ENCODE results near the gene RNF34. TPM values are rescaled to one million over a fixed set of nuclear protein-coding genes. Genes with fewer than 3 reads are reported as not detected.
A peak's percentile ranks its signal among the peaks of the same experiment; 100 is the strongest.
"Not testable (repeated sequence)": the region's sequence is repeated elsewhere in the genome, so short reads cannot be mapped to it uniquely, and the experiment has no call there.

The RNF34 gene
- total RNA-seq, 2 experiments from 2014 or later, result 64.2 to 75.7 TPM

DNA sequence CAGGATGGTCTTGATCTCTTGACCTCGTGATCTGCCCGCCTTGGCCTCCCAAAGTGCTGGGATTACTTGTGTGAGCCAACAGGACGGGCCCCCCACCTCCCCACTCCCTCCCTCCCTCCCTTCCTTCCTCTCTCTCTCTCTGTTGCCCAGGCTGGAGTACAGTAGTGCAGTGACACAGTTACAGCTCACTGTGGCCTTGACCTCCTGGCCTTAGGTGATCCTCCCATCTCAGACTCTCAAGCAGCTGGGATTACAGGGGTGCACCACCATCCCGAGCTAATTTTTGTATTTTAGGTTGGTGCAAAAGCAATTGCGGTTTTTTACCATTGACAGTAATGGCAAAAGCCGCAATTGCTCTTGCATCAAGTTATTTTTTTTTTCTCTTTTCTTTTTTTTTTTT lies 28.5 kb upstream of the RNF34 start:
- Mint-ChIP-seq H3K9me3 (ENCODE audit: low read depth) (no peaks in the 10 kb centered on the region), H3K27me3 (no peaks in the 10 kb centered on the region), H3K4me3 (no peak overlapping the region), H3K36me3 (ENCODE audit: low read depth) (no peaks in the 10 kb centered on the region), H3K4me1 (no peaks in the 10 kb centered on the region), H3K27ac (no peak overlapping the region)
- CTCF ChIA-PET, result interaction anchor here (0.6 to 1.0 kb wide), 2 partner anchors 72 to 272 kb away, joined by 3 to 4 read pairs; no protein-coding TSS in a partner anchor
- DNase-seq (no peak), ATAC-seq (no peak)
- POLR2A ChIA-PET, result interaction anchor here (0.6 kb wide), 2 partner anchors 16 to 30 kb away, joined by 3 to 6 read pairs; no protein-coding TSS in a partner anchor
- intact Hi-C loops (cut with DNase I, micrococcal nuclease), result no loop called here

DNA sequence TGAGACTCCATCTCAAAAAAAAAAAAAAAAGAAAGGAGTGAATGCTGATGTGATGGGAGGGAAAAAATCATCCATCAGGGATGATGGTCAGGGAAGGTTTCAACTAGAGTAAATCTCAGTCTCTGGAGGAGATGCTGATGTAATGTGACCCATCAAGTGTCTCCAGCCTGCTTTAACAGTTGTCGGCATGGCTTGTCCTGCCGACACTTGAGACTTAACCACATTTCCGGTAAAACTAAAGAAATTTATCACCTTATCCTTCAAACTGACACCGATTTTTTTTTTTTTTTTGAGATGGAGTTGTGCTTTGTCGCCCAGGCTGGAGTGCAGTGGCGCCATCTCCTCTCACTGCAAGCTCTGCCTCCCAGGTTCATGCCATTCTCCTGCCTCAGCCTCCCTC lies 26.2 kb upstream of the RNF34 start:
- H3K27ac Mint-ChIP-seq, result no peak overlapping the region
- no peaks in the 10 kb centered on the region for H3K4me1 Mint-ChIP-seq
- ChIA-PET POLR2A (no interaction called here), CTCF (no interaction called here)
- DNase-seq, result no peak
- no peak for ATAC-seq
- H3K9me3 Mint-ChIP-seq (ENCODE audit: low read depth), result no peaks in the 10 kb centered on the region
- H3K4me3 Mint-ChIP-seq, result no peak overlapping the region
- no peaks in the 10 kb centered on the region for H3K27me3 Mint-ChIP-seq
- H3K36me3 Mint-ChIP-seq (ENCODE audit: low read depth), result no peaks in the 10 kb centered on the region
- intact Hi-C loops (cut with DNase I, micrococcal nuclease), result no loop called here

GRCh38 chr12:121374336-121374735 lies 25.6 kb upstream of the RNF34 start:
- DNase-seq; intact Hi-C loops (cut with DNase I, micrococcal nuclease); H3K9me3 Mint-ChIP-seq (ENCODE audit: low read depth); H3K4me1 Mint-ChIP-seq; H3K36me3 Mint-ChIP-seq (ENCODE audit: low read depth); H3K27ac Mint-ChIP-seq; ATAC-seq; H3K27me3 Mint-ChIP-seq; H3K4me3 Mint-ChIP-seq: not testable (repeated sequence)
- POLR2A ChIA-PET, result interaction anchor here (1.2 kb wide), 1 partner anchor 26 kb away, joined by 3 read pairs; no protein-coding TSS in a partner anchor
- CTCF ChIA-PET, result interaction anchor here (0.7 to 1.3 kb wide), 2 partner anchors 9 to 69 kb away, joined by 3 to 4 read pairs; no protein-coding TSS in a partner anchor

DNA sequence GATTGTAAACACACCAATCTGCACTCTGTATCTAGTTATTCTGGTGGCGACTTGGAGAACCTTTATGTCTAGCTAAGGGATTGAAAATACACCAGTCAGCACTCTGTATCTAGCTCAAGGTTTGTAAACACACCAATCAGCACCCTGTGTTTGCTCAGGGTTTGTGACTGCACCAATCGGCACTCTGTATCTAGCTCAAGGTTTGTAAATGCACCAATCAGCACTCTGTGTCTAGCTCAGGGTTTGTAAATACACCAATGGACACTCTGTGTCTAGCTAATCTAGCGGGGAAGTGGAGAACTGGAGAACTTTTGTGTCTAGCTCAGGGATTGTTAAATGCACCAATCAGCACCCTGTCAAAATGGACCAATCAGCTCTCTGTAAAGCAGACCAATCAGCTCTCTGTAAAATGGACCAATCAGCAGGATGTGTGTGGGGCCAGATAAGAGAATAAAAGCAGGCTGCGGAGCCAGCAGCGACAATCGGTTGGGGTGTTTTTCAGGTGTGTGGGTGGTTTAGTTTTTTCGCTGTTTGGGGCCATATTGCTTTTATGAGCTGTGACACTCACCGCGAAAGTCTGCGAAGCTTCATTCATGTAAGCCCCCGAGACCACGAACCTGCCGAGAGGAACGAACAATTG lies 24.9 kb upstream of the RNF34 start:
- H3K27ac Mint-ChIP-seq; ATAC-seq; H3K36me3 Mint-ChIP-seq (ENCODE audit: low read depth); H3K27me3 Mint-ChIP-seq; intact Hi-C loops (cut with DNase I, micrococcal nuclease); H3K4me3 Mint-ChIP-seq; DNase-seq; H3K9me3 Mint-ChIP-seq (ENCODE audit: low read depth); H3K4me1 Mint-ChIP-seq: not testable (repeated sequence)
- CTCF ChIA-PET, result interaction anchor here (0.7 to 1.3 kb wide), 2 partner anchors 8 to 68 kb away, joined by 3 to 4 read pairs; no protein-coding TSS in a partner anchor
- POLR2A ChIA-PET, result interaction anchor here (1.2 kb wide), 1 partner anchor 26 kb away, joined by 3 read pairs; no protein-coding TSS in a partner anchor

- H3K4me1 Mint-ChIP-seq, result no peaks in the 10 kb centered on the region
- no peak overlapping the region for H3K27ac Mint-ChIP-seq
- DNase-seq (no peak), ATAC-seq (no peak)
- H3K9me3 Mint-ChIP-seq (ENCODE audit: low read depth), result no peaks in the 10 kb centered on the region
- ChIA-PET POLR2A (no interaction called here), CTCF (interaction anchor here (1.1 kb wide), 1 partner anchor 42 kb away, joined by 3 read pairs; no protein-coding TSS in a partner anchor)
- intact Hi-C loops (cut with DNase I, micrococcal nuclease), result no loop called here
- no peaks in the 10 kb centered on the region for H3K27me3 Mint-ChIP-seq
- H3K4me3 Mint-ChIP-seq, result no peak overlapping the region
- no peaks in the 10 kb centered on the region for H3K36me3 Mint-ChIP-seq (ENCODE audit: low read depth)
These were observed 22.9 kb upstream of the RNF34 start for GRCh38 chr12:121376754-121377697.

GRCh38 chr12:121378736-121379135 lies 21.2 kb upstream of the RNF34 start:
- CTCF ChIA-PET, result interaction anchor here (0.7 kb wide), 1 partner anchor 571 kb away, joined by 3 read pairs; no protein-coding TSS in a partner anchor
- no peaks in the 10 kb centered on the region for H3K9me3 Mint-ChIP-seq (ENCODE audit: low read depth)
- intact Hi-C loops (cut with DNase I, micrococcal nuclease), result no loop called here
- H3K36me3 Mint-ChIP-seq (ENCODE audit: low read depth), result no peaks in the 10 kb centered on the region
- POLR2A ChIA-PET, result no interaction called here
- ATAC-seq, result no peak
- no peak overlapping the region for H3K4me3 Mint-ChIP-seq
- H3K4me1 Mint-ChIP-seq, result no peaks in the 10 kb centered on the region
- no peak for DNase-seq
- no peaks in the 10 kb centered on the region for H3K27me3 Mint-ChIP-seq
- H3K27ac Mint-ChIP-seq, result no peak overlapping the region

- Mint-ChIP-seq H3K4me1 (no peaks in the 10 kb centered on the region), H3K27ac (no peak overlapping the region), H3K27me3 (no peaks in the 10 kb centered on the region), H3K9me3 (ENCODE audit: low read depth) (no peaks in the 10 kb centered on the region), H3K4me3 (no peak overlapping the region), H3K36me3 (ENCODE audit: low read depth) (no peaks in the 10 kb centered on the region)
- ATAC-seq, result no peak
- no peak for DNase-seq
- intact Hi-C loops (cut with DNase I, micrococcal nuclease), result no loop called here
- CTCF ChIA-PET, result no interaction called here
- POLR2A ChIA-PET, result no interaction called here
These were observed 20.0 kb upstream of the RNF34 start for GRCh38 chr12:121379945-121380344.

DNA sequence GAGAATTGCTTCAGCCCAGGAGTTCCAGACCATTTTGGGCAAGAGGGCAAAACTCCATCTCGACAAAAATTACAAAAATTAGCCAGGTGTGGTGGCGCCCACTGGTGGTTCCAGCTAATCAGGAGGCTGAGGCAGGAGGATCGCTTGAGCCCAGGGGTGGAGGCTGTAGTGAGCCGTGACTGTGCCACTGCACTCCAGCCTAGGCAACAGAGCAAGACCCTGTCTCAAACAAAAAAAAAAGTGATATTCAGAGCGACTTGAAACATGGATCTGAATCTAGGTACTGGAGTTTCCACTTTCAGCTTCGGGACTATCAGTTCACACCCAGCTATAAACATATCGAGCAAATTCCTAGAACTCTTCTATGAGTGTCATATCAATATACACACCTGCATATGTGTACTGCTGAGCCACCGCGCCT lies 16.3 kb upstream of the RNF34 start:
- H3K27ac Mint-ChIP-seq, result no peak overlapping the region
- H3K9me3 Mint-ChIP-seq (ENCODE audit: low read depth), result no peaks in the 10 kb centered on the region
- ATAC-seq (no peak), DNase-seq (peak; percentile 10)
- intact Hi-C loops (cut with DNase I, micrococcal nuclease), result no loop called here
- H3K4me1 Mint-ChIP-seq, result peaks cover 5% of the 10 kb centered on the region
- ChIA-PET CTCF (interaction anchor here (0.6 to 1.3 kb wide), 4 partner anchors 8 to 411 kb away, joined by 3 to 4 read pairs (median 3); no protein-coding TSS in a partner anchor), POLR2A (no interaction called here)
- H3K27me3 Mint-ChIP-seq, result no peaks in the 10 kb centered on the region
- H3K36me3 Mint-ChIP-seq (ENCODE audit: low read depth), result no peaks in the 10 kb centered on the region
- no peak overlapping the region for H3K4me3 Mint-ChIP-seq

DNA sequence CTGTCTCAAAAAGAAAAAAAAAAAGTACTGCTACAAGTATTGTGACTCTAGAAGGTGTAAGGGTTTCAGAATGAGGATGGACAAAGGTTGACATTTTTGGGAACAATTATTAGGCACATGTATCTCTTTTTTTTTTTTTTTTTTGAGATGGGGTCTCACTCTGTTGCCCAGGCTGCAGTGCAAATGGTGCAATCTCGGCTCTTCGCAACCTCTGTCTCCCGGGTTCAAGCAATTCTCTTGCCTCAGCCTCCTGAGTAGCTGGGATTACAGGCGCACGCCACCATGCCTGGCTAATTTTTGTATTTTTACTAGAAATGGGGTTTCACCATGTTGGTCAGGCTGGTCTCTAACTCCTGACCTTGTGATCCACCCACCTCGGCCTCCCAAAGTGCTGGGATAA lies 15.0 kb upstream of the RNF34 start:
- ChIA-PET CTCF (interaction anchor here (0.6 kb wide), 1 partner anchor 776 kb away, joined by 3 read pairs; no protein-coding TSS in a partner anchor), POLR2A (interaction anchor here (0.6 kb wide), 1 partner anchor 509 kb away, joined by 8 read pairs; no protein-coding TSS in a partner anchor)
- H3K27me3 Mint-ChIP-seq; H3K4me1 Mint-ChIP-seq; DNase-seq; ATAC-seq; H3K36me3 Mint-ChIP-seq (ENCODE audit: low read depth); H3K9me3 Mint-ChIP-seq (ENCODE audit: low read depth); intact Hi-C loops (cut with DNase I, micrococcal nuclease); H3K4me3 Mint-ChIP-seq; H3K27ac Mint-ChIP-seq: not testable (repeated sequence)

GRCh38 chr12:121388421-121388981 lies 11.4 kb upstream of the RNF34 start:
- Mint-ChIP-seq H3K27me3 (no peaks in the 10 kb centered on the region), H3K4me1 (peaks cover 15% of the 10 kb centered on the region), H3K9me3 (ENCODE audit: low read depth) (no peaks in the 10 kb centered on the region), H3K27ac (no peak overlapping the region), H3K36me3 (ENCODE audit: low read depth) (no peaks in the 10 kb centered on the region), H3K4me3 (no peak overlapping the region)
- intact Hi-C loops (cut with DNase I, micrococcal nuclease), result no loop called here
- ChIA-PET CTCF (no interaction called here), POLR2A (no interaction called here)
- DNase-seq (peak; percentile 23), ATAC-seq (no peak)

- no peaks in the 10 kb centered on the region for H3K27me3 Mint-ChIP-seq
- DNase-seq, result no peak
- no peak overlapping the region for H3K4me3 Mint-ChIP-seq
- intact Hi-C loops (cut with DNase I, micrococcal nuclease), result no loop called here
- H3K4me1 Mint-ChIP-seq, result peaks cover 15% of the 10 kb centered on the region
- ATAC-seq, result no peak
- ChIA-PET POLR2A (interaction anchor here (2.1 kb wide), 1 partner anchor 10 kb away, joined by 11 read pairs; the partner anchor contains the start of gene RNF34), CTCF (interaction anchor here (0.6 kb wide), 1 partner anchor 353 kb away, joined by 4 read pairs; no protein-coding TSS in a partner anchor)
- H3K36me3 Mint-ChIP-seq (ENCODE audit: low read depth), result no peaks in the 10 kb centered on the region
- no peak overlapping the region for H3K27ac Mint-ChIP-seq
- H3K9me3 Mint-ChIP-seq (ENCODE audit: low read depth), result no peaks in the 10 kb centered on the region
These were observed 9.1 kb upstream of the RNF34 start for GRCh38 chr12:121390856-121391255.

All from activated CD4-positive, alpha-beta T cell treated with anti-CD3 and anti-CD28 coated beads for 36 hours (primary cell).